AG08395 (cell line): ENCODE measurements around the gene ARHGEF12.

Source experiments
- DNase-seq: peaks from one replicate; pipeline ENCODE4 v3.0.0; 2012; ENCODE audit warnings: mixed read lengths, low spot score

The ARHGEF12 gene

DNA sequence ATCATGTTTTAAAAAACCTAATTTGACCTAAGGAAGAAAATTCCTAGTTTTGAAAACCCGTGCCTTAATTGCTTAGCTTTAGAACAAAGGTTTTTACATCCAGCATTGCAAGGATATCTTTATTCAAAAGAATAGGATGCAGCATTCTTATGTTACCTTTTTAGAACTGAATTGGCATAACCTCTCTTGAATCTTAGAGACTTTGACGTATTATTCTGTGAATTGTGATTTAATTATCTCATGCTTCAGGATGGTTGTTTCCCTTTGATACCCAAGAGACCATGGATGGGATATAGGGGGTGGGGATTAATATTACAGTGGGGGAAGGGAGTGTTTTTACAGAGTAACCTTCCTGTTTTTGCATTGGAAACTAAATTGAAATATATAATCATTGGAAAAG is 49.4 kb downstream of the ARHGEF12 start:
- DNase-seq: no peak

DNA sequence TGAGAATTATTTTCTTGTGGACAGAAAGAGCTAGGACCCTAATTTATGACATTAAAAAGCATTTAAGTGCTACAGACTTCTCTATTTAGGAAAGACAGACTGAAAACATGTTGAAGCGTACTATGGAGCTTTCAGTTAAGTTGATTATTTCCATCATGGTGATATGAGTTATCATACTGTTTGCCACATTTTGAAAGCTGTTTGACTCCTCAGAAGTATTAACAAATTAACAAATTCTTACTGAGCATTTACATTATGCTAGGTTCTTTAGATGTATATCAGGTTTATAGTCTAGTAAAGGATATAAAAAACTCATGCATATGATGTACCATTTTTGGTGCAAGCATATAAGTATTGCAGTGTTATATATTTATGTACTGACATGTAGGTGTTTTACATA is 50.1 kb downstream of the ARHGEF12 start:
- no peak for DNase-seq

DNA sequence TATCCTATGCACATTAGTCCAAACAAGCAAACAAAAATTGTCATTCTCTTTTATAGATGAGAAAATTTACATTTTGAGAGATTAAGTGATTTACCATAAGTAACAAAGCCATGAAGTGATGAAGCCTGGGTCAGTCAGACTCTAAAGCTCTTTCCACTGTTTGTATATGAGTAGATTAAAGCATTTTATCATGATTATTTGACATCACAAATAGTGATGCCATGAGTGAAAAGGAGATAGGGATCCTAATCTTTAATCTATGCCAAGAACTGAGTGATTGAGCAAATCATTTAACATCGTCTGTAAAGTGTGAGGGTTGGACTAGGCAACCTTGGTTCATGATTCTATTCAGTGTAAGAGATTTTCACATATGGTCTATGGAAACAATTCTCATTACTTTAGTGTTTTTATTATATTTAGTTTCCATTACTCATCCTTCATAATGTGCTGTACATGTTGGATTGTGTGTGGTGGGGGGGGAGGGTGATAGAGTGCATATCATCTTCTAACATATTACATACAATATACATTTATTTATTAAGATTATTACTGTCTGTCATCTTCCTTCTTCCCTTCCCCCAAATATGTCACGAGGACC is 50.7 kb downstream of the ARHGEF12 start:
- DNase-seq: no peak

DNA sequence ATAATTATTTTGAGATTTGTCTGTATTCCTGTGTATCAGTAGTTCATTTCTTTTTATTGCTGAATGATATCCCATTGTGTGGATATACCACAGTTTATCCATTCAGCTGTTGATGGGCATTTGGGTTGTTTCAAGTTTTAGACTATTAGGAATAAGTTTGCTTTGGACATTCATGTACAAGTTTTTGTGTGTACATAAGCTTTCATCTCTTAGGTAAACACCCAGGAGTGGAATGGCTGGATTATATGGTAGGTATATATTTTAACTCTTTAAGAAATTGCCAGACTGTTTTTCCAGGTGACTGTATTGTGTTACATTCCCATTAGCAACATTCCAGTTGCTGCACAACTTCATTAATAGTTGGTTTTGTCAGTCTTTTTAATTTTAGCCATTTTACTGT is 52.0 kb downstream of the ARHGEF12 start:
- DNase-seq: no peak

DNA sequence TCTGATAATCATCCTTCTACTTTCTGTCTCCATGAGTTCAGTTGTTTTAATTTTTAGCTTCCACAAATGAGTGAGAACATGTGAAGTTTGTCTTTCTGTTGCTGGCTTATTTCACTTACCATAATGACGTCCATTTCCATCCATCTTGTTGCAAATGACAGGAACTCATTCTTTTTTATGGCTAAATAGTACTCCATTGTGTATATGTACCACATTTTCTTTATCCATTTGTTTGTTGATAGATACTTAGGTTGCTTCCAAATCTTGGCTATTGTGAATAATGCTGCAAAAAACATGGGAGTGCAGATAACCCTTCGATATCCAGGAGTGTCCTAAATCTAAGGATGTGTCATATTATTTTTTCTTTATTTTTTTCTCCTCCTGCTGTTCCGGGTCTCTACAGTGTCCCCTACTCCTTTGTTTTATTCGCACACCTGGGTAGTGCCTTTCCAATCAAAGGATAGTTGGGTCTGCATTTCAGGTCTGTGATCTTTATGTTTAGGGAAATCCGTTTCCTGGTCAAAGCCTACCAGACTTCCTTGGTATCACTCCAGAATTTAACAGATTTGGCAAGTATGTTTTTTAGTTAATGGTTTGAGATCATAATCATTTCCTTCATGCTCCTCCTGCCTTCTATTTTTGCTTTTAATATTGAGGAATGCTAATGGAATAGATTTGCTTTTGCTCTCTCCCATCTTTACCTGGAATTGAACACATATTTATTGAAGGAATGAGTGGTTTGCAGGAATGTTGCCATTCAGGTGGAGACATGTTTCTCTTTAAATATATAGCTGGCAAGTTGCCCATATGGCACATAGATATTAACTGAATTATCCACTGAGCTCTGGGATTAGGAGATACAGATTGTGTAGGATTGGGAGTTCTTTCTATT is 53.7 kb downstream of the ARHGEF12 start:
- DNase-seq: no peak

DNA sequence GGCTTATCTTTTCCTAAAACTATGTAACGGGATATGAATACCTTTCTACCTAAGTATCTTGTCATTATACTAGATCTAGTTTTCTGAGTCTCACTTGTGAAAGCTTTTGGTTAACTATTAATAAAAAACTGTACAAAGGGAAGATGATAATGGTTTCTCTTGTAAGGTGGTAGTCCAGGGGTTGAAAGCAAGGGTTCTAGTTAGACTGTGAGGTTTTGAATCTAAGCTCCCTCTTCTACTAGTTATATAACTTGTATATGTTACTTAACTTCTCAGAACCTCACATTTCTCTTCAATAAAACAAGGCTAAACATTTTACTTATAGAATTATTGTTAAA is 54.3 kb downstream of the ARHGEF12 start:
- no peak for DNase-seq

DNA sequence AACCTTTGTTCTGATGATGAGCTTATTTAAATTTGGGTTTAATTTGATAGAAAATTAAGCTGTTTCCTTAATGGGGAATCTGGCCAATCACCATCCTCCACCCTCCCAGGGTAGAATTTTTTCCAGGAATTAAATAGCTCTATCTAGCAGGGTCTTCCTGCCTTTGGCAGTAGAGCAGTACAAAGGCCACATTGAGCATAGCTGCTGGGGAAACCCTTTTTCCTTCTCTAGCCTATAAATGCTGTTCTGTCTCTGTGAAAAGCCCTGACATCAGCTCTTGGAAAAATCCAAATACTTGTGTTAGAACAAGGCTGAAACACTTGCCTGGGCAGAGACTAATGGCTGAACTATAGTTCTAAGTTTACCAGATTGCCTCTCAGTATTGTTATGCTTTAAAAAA is 55.1 kb downstream of the ARHGEF12 start:
- DNase-seq: no peak

DNA sequence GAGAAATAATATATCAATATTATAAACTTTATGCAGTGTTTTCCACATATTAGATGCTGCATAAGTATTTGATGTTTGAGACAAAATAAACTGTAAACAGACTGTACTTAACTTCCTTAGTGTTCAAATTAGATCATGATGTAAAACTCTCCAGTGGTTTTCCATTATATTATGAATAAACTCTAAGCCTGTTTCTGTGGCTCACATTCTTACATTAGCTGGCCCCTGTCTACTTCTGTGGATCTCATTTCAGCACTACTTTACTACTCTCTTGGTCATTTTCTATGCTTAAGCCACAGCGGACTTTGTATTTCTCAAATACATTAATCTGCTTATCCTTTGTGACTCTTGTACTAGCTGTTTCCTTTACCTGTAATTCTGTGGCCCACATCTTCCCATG is 55.6 kb downstream of the ARHGEF12 start:
- DNase-seq: no peak

DNA sequence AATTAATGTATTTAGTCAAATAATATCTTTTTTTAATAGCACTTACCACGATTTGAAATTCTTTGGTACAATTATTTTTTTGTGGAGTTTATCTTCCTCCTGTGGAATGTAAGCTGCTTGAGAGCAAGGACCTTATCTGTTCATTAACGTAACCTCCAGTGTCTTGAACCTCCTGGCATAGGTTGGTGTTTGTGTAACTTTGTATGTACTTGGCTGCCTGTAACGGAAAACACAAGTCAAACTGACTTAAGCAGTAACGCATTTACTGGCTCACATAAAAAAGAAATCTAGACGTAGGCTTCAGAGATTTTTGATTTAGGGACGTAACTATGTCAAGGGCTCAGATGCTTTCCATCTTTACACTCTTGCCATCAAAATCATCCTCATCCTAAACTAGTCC is 56.1 kb downstream of the ARHGEF12 start:
- no peak for DNase-seq

DNA sequence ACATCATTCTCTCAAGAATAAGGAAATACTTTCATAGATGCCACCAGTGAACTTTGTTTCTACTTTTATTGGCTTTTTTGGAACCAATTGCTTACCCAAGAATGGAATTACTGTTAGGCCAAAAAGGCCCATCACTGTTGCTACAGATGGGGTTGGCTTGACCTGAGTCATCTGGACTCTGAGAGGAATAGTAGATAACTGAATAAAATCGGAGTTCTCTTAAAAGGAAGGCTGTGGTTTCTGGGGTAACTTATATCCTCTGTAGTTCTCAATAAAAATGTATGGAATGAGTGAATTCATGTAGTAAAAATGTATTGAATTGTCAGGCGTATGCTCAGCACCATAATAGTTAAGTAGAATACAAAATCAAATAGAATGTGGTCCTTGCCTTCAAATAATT is 56.6 kb downstream of the ARHGEF12 start:
- no peak for DNase-seq

DNA sequence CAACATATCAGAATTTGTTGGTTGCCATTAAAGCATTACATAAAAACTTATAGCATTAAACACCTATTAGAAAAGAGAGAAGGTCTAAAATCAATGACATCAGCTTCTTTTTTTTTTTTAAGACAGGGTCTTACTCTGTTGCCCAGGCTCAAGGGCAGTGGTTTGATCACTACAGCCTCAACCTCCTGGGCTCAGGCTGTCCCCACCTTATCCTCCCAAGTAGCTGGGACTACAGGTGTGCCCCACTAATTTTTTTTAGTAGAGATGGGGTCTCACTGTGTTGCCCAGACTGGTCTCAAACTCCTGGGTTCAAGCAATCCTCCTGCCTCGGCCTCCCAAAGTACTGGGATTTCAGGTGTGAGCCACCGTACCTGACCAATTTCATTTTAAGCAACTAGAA is 57.9 kb downstream of the ARHGEF12 start:
- DNase-seq: no peak

DNA sequence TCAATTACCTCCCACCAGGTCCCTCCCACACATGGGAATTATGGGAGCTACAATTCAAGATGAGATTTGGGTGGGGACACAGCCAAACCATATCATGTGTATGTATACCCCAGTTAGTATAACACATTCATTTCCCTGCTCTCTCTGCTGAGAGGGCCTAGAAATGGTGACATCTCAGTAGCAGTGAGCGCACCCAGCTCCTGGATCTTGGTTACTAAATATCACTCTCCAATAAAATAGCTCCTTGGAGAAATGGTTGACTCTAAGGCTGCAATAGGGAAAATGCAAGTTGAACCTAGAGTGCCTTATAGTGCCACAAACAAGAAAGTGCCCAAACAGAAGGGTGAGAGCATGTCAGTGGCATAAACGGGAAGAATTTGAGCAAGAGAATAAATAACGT is 59.6 kb downstream of the ARHGEF12 start:
- no peak for DNase-seq

DNA sequence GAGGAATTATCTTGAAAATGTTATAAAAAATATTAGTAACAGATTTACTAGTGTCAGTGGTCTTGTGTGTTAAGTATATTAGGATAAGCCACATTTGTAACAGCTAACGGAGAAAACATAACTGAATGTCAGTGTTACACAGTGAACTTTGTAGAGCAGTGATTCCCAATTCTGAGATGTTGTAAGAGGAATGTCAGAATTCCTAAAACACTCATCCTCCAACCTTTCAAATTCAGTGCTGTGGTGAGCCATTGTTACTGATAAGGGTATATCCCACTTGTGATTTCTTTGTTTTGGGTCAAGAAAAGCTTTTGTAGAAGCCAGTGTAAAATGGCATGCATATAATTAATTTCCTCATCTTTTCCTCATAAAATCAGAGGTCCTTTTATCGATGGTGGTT is 61.9 kb downstream of the ARHGEF12 start:
- DNase-seq: peak; percentile 11

DNA sequence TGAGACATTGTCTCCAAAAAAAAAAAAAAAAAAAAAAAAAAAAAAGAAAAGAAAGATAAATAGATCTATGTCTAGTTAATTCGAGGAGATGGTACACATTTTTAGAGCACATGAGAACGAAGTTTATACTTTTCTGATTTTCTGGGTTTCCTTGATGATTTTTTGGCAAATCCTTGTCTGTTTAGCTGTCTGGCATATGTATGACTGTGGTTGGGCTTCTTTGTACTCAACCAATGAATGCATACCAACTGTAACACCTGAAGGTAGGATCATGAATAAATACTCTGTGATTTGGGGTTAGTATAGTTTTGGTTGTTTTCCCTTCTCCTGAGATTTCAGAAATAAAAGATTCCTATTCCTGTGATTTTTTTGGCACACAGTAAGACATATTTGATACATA is 63.1 kb downstream of the ARHGEF12 start:
- no peak for DNase-seq

DNA sequence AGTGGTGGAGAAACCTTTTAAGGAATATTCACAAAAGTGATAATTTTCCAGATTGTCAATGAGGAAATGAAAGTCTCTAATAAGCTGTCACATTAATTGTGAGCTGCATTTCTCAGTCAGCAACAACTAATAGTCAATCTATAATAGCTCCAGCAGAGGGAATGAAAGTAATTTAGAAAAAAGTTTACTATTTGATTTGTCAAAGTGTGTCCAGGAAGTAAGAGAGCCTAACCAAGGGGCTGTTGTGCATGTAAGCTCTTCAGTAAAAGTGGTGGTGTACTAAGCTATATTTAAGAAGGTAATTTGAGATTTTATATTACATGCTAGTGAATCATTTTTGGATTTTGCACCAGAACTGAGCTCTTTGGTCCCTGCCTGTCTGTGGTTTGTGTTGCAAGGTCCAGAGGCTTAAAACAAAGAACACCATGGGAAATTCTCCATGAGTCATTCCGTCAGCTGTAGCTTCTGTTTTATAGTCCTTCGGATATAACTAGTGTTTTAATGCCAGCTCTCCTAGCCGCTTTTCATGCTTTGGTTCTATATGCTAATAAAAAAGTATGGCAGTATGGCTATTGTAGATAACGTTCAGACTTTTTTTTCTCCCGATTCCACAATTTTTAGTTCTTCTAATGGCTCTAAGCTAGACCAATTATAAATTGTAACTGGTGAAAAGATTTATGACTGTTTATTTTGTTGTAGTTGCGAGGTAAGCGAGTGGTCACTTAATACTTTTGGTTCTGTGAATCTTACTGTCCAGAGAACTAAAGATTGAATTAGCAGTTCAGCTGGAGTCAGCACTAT is 64.6 kb downstream of the ARHGEF12 start:
- DNase-seq: peak; percentile 88

DNA sequence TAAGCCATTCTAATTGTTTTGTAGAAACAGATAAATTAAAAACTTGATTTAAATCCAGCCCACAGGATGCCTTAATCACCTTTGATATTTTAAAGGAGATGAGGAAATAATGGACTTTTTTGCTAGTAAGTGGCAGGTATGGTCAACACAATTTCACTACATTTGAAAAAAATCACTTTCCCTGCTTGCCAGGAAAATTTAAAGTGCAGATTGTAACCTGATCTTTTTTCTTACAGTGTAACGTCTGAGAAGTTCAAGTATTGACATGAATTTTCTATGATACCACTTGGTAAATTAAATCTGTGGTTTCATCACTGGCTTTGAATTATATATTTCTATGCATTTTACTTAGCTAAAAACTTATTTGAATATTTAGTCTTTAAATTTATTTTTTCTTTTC is 65.3 kb downstream of the ARHGEF12 start:
- no peak for DNase-seq

DNA sequence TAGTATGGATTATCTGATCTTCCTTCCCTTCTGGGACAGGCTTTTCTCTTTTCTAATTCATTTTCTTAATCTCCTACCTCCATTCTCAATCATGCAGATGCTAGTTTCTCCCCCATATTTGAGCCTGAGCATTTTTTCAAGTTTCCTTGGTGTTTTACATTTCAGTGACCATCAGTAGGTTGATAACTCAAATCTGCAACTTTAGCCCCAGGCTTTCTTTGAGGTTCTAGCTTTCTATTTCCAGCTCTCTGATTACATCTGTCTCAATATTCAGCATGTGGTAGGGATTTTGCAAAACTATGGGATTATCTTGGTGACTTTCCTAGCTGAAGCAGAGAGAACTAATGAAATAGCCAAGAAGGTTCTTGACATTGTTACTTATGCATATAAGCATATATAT is 67.8 kb downstream of the ARHGEF12 start:
- DNase-seq: no peak

DNA sequence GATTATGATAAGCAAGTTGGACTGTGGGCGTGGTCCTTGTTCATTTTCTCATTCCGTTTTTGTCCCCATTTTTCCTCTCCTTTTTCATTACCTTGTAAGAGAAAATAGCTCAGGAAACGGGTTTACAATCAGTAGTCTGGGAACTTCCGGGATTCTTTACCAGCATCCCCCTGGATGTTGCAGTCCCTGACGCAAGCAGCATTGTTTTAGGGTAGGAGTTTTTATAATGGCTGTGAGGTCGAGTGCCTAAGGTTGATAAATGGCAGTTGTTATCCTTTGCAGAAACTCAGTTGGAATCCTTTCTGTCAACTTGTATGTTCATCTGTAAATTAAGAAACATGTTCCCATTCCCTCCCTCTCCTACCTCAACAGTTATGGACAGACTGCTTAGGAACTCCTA is 68.3 kb downstream of the ARHGEF12 start:
- DNase-seq: no peak

DNA sequence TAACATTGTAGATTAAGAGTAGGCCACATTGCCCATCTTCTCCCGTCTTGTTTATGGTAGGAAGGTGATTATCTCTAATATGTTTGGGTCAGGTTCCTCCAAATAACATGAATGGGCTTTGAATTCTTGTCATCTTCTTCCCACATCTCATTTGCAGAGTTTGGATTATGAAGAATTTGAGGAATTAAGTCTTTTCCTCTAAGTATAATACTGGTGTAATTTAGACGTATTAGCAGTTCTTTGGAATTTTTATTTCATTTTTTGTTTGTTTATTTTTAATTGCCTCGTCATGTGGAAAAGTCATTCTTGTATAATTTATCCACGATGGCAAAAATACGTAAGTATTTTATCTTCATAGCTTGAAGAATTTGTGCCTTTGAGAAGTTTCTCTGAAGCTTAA is 73.4 kb downstream of the ARHGEF12 start:
- DNase-seq: no peak

DNA sequence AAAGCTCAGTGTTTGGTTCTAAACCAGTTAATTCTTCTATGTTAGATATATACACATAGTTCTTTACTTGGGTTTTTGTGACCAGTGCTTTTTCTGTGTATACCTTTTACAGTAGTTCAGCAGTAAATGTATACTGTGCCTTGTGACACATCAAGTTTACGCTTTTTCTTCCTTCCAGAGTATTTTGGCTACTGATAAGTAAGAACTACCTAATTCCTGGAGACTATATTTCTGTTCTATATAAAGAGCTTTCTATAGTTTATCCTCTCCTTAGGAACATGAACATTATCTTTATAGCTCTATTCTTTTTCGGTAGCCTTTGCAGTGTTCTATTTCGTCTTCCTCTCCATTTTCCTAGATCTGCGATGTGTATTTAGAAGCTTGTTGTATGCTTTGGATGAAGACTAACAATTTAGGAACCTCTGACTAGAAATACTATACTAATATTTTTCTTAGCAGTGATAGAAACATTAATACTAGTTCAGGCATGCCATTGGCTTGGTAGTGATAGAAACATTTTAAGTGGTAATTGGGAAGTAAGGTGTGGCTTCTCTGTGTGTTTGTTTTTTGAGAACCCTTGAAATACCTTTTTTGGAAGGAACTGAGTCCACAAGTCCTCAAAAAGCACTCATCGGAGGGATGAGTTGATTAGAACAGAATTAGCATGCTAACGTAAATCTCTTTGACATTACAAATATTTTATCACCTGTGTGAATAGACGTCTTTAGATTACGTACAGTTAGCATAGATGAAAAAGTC is 74.6 kb downstream of the ARHGEF12 start:
- DNase-seq: no peak

DNA sequence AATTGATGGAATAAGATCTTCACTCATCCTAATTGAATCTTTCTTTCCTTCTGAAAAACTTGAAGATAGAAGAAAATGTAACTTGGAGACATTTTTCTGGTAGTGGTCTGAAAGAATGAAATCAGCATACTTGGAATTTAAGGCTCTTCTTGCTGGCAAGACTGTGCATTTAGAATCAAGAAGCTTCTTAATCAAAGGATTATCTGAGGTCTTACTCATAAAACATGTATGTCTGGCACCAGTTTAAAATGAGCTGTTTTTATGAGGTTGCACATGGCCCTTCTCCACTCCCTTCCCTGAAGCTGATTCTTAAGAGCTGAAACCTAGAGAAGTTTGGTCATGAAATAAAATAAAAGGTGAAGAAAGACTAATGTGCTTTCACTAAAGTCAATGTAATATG is 77.3 kb downstream of the ARHGEF12 start:
- DNase-seq: peak; percentile 63

DNA sequence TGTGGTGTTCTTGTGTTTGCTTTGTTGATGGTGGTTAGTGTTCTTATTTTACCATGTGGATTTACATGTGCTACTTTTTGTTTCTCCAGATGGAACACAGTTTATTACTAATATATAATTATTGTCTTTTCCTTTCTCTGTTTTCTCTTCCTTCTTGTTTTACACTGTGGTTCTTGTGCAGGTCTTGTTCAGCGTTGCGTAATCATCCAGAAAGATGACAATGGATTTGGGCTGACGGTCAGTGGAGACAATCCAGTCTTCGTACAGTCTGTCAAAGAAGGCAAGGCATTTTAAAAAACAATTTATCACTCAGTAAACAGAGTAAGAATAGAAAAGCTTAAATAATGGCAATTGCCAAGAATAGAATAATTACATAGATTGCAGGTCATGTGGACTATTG is 84.4 kb downstream of the ARHGEF12 start:
- no peak for DNase-seq
